Body of pancreas (tissue), 4 donors: ENCODE measurements around the gene FBXO42.

Source experiments
- CTCF ChIP-seq, 7 experiments: fragments of 450-650 bp in 4 of 7; fragments of 200-600 bp in 3 of 7; sonication (generic) in 3 of 7; IDR thresholded peaks; one replicate each; pipeline ENCODE4 v1.5.1; 2016 to 2019; ENCODE audit warnings: antibody characterized with exemption in 7 of 7
- POLR2A ChIP-seq, 3 donors: fragments of 450-650 bp; IDR thresholded peaks; one replicate each; pipeline ENCODE4 v1.6.1; 2016; ENCODE audit warnings: antibody characterized with exemption in 3 of 3, mild to moderate bottlenecking in 2 of 3

- peak in 1 of 7 experiments; percentile 9 for TF ChIP-seq CTCF (IDR thresholded peaks at IDR 0.05)
- TF ChIP-seq POLR2A (IDR thresholded peaks at IDR 0.05), result peak; percentile 21 to 43 (median 41)
Observed at GRCh38 chr1:16212251-16212961, 139.9 kb downstream of the FBXO42 start, which contains the start of gene ARHGEF19.
